Epithelial cell of esophagus (primary cell): ENCODE results near the gene SCYL2.

Source experiments
- DNase-seq: peaks from one replicate; pipeline ENCODE4 v3.0.0; 2010; ENCODE audit warnings: low read depth
- H3K4me3 ChIP-seq: 2 replicates; pipeline ENCODE4 v1.5.1; 2011; ENCODE audit warnings: mild to moderate bottlenecking, low read length, control low read depth
- TF ChIP-seq, protein P1 (sequence below): IDR thresholded peaks from 2 replicates; pipeline ENCODE4 v1.5.1; 2011; ENCODE audit warnings: low read depth, mild to moderate bottlenecking, low read length, control low read depth, inconsistent platforms; ENCODE audit not compliant: insufficient read depth; ENCODE audit errors: missing control alignments

The SCYL2 gene

DNA sequence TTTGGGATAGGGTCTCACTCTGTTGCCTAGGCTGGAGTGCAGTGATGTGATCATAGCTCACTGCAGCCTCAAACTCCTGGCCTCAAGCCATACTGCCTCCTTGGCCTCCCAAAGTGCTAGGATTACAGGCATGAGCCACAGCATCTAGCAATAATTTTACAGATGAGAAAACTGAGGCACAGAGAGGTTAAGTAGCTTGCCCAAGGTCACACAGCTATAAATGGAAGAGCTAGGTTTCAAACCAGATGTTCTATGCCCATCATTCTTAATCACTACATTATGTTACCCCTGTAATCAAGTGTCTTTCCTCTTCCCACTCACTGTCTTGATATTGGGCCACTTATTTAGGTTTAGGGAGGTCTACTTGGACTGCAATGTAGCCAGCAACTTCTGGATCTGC is 93.5 kb downstream of the SCYL2 start:
- no peak for DNase-seq
- TF ChIP-seq, protein P1, sequence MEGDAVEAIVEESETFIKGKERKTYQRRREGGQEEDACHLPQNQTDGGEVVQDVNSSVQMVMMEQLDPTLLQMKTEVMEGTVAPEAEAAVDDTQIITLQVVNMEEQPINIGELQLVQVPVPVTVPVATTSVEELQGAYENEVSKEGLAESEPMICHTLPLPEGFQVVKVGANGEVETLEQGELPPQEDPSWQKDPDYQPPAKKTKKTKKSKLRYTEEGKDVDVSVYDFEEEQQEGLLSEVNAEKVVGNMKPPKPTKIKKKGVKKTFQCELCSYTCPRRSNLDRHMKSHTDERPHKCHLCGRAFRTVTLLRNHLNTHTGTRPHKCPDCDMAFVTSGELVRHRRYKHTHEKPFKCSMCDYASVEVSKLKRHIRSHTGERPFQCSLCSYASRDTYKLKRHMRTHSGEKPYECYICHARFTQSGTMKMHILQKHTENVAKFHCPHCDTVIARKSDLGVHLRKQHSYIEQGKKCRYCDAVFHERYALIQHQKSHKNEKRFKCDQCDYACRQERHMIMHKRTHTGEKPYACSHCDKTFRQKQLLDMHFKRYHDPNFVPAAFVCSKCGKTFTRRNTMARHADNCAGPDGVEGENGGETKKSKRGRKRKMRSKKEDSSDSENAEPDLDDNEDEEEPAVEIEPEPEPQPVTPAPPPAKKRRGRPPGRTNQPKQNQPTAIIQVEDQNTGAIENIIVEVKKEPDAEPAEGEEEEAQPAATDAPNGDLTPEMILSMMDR: no peak
- no peak overlapping the region for H3K4me3 ChIP-seq

DNA sequence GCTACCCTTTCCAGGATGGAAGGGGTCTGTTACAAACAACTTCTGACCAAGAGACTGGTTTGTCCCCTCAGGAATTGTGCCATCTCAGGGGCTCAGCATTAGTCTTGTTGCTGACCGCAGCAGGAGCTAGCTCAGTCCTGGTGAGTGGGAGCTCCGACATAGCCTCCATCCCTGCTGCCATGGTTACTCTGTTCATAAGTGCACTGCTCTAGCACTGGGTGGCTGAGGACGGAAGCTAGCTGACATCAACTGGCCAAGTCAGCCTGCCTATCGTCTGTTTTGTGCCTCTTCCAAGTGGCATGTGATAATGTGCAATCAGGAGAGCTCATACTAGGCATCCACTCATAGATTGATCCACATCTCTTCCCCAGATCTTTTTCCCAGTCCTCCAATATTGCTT is 97.3 kb downstream of the SCYL2 start:
- no peak for DNase-seq
- TF ChIP-seq, protein P1: no peak

DNA sequence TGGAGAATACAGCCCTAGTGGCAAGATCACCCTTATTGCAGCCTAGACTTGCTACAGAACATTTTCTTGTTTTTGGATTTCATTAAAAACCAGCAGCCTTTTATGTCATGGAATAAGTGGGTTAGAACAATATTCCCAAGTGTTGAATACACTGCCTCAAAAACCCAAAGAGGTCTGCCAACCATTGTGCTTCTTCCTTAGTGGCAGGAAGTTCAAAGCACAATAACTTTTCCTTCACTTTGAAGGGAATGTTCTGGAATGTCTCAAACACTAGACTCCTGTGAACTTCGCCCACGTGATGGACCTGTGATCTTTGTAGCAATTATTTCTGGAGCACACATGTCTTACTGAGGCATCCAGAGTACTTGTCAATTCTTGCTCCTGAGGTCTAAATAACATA is 98.4 kb downstream of the SCYL2 start:
- H3K4me3 ChIP-seq: no peak overlapping the region
- TF ChIP-seq, protein P1: no peak
- DNase-seq: no peak

More for the DNA sequence above, 97.3 kb downstream of the SCYL2 start:
- no peak overlapping the region for H3K4me3 ChIP-seq

DNA sequence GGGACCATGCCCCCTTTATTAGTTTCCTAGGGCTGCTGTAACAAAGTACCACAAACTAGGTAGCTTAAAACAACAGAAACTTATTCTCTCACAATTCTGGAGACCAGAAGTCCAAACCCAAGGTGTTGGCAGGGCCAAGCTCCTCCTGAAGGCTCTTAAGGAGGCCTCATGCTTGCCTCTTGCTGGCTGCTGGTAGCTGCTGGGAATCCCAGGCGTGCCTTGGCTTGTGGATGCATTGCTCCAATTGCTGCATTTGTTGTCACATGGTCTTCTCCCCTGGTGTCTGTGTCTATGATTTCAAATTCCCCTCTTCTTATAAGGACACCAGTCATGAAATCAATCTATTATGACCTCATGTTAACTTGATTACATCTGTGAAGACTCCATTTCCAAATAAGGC is 101.1 kb downstream of the SCYL2 start:
- TF ChIP-seq, protein P1: no peak
- H3K4me3 ChIP-seq: no peak overlapping the region
- DNase-seq: no peak

DNA sequence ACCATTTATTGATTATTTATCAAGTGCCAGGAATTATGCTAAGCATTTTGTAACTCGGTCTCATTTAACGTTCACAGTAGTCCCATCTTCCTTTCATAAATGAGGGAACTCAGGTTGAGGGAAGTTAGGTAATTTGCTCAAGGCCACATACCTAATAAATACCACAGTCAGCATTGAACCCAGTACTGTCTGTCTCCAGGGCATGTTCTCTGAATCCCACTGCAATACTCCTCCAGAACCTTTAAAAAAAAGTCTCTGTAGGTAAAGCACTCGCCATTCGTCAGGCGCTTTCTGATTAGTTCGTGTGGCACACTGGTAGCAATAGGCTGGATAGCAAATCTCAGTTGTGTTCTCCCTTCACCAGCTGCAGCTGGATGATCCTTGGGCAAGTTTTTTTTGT is 104.2 kb downstream of the SCYL2 start:
- H3K4me3 ChIP-seq: no peak overlapping the region
- no peak for DNase-seq
- TF ChIP-seq, protein P1: no peak

DNA sequence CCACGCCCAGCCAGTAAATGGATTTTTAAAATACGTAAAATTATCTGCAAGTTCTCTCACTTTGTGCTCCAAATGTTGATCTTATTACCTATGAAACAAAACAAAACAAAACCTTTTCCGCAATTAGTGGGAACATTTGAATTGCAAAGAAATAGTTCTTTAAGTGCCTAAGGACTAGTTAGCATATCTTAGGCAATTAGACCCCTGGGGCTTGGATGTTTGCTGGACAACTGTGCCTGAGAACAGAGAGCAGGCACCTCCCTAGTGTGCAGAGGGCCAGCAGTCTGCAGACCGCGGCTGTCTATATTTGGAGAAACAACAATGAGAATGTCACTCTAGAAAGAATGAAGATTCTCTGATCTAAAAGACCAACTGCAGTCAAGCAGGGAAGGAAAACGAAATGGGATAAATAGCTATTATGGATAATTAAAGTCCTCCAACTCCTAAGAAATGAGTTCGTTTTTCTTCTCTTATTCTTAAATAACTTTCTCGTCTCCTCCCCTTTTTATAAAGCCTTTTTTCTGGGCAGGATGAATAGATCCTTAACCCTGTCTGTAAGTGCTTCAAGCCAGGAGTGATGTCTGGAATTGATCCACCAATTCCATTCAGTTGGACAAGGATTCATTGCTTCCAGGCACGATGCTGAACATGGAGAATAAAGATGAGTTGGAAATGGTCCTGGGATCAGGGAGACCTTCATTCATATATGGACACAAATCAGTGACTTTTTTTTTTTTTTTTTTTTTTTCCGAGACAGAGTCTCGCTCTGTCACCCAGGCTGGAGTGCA is 106.1 kb downstream of the SCYL2 start:
- DNase-seq: no peak
- no peak overlapping the region for H3K4me3 ChIP-seq
- TF ChIP-seq, protein P1: no peak

- H3K4me3 ChIP-seq: no peak overlapping the region
Measured at GRCh38 chr12:100375038-100375735, 108.2 kb downstream of the SCYL2 start.

More at GRCh38 chr12:100375038-100375735, 108.2 kb downstream of the SCYL2 start:
- TF ChIP-seq, protein P1: no peak
- no peak for DNase-seq
